T-helper 9 cell (primary cell): ENCODE measurements around the gene ZCCHC14.
"Not testable (repeated sequence)": the region's sequence is repeated elsewhere in the genome, so short reads cannot be mapped to it uniquely, and the experiment has no call there.

Experiments used
- DNase-seq: peaks from one replicate; pipeline ENCODE4 v3.0.0-alpha.2; 2020

ZCCHC14 gene

DNA sequence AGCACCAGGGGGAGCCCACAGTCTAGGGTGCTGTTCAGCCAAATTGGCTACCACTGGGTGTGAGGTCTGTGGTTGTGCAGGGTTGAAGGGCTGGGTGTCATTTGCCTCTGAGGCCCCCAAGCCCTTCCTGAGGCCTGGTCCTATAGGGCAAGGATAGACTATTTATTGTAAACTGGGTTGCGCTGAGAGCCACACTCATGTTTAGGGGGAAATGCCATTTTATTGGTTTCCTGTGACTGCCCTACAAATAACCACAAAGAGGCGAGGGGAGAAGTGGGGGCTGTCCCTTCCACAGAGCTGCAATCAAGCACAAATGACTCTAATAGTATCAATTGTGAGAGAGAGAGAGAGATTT, 3.6 kb upstream of the ZCCHC14 start:
- DNase-seq: no peak

DNA sequence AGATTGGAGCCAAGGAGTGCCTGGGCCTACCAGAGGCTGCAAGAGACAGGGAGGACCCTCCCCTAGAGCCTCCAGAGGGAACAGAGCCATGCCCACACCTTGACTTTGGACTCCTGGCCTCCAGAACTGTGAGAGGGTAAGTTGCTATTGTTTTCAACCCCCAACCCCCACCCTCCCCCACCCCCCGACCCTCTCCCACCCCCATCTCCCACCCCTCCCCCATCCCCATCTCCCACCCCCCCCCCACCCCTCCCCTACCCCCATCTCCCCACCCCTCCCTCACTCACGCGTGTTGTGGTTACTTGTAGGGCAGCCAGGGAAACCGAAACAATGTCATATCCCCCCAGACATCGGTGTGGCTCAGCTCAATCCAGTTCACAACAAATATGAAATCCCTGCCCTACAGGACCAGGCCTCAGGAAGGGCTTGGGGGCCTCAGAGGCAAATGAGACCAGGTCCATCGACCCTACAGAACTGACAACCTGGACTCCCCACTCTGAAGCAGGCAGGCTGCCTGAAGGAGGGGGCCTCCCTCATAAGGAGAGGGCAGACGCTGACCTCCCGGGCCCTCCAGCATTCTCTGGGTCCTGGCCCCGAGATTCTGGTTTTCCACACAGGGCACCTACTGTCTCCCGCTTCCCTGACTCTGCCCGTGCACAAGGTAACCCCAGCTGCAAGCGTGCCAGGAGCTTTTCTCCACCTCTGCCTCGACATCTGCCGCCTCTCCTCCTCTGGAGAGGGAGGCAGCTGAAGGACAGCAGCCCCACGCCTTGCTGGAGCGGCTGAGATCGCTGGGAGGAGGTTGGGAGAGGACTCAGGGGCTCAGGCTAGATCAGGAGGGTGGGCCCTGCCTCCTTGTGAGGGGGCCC, 3.0 kb upstream of the ZCCHC14 start:
- no peak for DNase-seq

DNA sequence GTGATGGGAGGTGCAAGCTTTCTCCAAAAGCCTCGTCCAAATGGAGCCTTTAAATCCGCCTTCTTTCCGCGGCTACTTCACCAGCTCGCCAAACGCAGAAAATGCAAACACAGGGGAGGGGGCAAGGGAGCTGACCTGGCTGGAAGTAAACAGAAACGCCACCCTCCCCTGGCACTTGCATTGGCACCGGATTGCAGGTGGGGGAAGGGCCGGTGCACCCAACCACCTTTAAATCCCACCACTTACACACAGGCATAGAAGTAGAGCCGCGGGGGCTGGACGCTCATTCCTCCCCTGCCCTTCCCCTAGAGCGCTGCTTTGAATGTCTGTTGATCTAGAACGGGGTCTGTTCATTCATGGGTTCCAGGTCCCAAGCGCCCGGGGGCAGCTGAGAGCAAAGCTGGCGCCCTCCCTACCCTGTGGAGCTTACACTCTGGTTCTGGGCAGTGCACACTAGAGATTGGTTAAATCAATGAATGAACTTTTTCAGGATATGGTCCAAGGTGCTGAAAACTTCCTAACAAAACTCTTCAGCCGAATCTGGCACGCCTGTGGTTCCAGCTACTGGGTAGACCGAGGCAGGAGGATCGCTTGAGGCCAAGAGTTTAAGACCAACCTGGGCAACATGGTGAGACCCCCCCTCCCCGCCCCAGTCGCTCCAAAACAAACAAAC, 920 bp upstream of the ZCCHC14 start:
- no peak for DNase-seq

DNA sequence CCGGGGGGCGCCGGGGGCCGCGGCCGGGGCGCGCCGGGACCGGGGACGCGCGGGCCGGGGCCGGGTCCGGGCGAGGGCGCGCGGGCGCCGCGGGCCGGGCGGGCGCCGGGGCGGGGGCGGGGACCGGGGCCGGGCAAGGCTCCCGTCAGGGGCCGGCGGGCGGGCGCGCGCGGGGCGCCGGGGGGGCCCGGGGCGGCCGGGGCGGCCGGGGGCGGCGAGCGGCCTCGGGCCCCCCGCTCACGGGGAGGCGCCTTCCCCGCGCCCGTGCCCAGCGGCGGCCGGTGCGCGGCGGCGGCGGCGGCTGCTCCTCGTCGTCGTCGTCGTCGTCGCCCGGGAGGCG, 563 bp downstream of the ZCCHC14 start:
- DNase-seq: no peak

GRCh38 chr16:87491522-87492290, 1.1 kb downstream of the ZCCHC14 start:
- DNase-seq: peak; percentile 23

- peak; percentile 48 for DNase-seq
These were observed 1.9 kb downstream of the ZCCHC14 start for GRCh38 chr16:87490799-87491521.

DNA sequence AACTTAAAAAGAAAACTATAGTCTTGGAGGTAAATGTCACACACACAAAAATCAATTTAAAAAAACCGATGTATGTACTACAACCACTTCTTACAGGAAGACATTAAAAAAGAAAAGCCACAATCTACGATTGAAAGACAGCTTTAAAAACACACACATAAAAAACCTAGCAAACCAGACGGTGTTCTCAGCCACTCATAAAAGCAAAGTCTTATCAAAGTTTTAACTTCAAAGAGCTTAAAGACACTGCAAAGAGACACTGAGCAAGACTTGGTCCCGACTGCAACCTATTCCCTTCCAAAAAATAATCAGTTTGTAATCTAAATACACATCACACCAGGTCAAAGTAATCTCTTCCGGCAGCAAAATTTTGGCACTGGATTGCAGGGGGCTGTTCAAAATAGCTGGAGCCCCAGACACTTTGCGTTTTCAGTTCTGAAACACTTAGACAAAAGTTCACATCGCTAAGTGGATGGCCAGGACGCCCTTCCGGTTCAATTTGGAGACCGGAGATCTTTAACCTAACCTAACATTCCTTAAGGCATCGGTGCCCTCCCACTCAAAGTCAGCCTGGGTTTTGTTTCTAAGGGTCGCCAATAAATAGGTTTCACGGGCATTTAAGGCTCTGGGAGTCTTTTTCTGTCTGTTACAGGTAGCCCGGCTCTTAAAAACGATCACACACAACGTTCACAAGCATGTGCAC, 2.6 kb downstream of the ZCCHC14 start:
- no peak for DNase-seq

DNA sequence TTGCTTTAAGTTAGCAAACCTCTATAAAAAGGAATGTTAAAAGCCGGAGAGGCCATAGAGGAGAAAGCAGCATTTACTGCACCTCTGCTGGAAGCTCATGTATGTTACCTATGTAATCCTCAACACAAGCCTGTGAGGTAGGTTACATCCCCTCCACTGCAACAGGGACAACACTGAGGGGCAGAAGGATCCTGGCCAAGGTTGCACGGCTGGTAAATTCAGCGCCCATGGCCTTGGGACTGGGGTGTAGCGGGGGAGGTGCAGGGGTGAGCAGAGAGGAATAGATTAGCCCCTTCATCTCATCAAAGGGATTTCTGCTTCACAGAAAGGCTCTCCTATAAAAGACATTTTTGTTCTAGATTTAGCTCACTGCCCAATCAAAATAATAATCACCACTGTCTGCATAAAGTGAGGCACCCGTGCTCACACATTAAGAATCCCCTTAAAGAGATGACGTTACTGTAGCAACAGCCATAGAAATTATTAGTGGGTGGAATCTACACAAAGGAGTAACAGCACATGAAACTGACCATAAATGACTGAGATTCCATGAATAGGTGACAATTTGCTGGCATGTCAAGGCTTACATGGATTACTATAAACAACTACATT, 3.3 kb downstream of the ZCCHC14 start:
- no peak for DNase-seq

DNA sequence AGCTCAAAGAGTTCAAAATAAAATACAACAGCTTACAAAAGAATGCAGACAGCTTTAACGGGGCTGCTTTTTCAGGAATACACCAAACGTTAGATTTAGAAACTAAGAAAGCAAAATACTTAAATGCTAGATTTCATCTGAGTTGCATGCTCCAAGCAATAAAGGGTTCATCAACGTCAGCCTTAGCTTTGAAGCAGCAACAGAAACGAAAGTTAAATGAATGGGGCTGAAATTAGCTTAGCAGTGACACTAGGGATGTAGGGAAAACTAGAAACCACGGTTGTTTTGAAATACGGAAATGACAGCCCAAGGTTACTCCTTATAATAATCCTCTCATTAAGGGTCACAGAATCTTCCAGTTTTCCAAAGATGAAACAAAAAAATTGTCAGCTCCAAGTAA, 3.9 kb downstream of the ZCCHC14 start:
- not testable (repeated sequence) for DNase-seq

DNA sequence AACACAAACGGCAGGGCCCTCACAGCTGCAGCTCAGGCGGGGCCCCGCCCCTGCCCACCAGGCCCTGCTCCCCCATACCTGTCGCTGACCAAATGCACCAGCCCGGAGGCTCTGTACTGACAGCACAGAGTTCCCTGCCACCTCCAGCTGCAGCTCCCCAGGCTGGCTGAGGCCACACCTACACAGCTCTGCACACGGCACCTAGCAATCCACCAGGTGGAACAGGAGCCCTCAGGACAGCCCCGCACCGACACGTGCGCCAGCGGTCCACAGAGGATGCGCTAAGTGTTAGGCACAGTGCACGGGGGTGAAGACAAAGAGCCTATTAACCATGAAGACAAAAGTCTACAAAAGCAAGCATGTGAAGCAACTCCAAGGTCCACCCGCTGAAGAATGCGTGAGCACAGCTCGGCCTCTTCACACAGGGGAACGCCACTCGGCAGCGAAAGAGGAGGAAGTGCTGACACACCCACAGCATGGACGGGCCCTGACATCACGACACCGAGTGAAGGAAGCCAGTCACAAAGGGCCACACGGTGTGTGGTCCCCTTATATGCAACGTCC, 5.4 kb downstream of the ZCCHC14 start:
- DNase-seq: peak; percentile 13

DNA sequence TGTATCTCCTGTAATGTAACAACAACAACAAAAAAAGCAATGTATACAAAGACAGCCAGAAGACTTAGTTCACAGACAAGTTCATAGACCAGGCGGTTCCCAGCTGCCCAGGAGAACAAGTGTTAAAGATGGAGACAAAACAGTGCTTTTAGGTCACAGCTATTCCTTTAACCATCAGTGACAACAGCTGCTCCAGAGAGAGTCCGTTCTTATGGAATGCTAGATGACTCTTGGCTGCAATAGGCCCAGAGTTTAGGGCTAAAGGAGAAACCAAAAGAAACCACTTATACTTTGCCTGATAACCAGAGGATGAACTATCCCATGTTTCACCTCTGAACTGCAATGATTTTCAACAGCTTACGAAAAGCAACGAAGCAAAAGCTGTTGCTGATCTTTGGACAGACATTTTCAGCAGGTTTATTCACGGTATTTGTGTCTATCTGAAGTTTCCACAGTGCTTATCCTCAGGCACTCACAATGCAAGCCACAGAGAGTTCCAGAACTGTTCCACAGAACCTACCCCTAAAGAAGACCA, 6.0 kb downstream of the ZCCHC14 start:
- DNase-seq: no peak

GRCh38 chr16:87486282-87486681, 6.5 kb downstream of the ZCCHC14 start:
- no peak for DNase-seq

DNA sequence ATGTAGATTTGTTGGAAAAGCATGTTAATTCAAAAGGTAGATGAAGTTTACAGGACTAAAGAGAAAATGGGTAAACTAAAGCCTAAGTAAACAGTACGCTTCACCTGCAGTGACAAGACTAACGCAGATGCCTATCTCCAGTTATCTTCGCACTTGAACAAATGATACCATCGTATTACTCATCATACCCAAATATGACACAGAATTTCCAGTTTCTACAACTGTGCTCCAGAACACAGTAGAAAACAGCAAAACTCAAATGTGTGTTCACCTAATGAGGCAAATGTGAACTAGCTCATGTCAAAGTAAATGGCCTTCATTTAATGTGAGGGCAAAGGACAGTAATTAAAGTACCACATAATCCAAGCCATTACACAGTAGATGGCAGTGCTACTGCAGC, 7.0 kb downstream of the ZCCHC14 start:
- not testable (repeated sequence) for DNase-seq

DNA sequence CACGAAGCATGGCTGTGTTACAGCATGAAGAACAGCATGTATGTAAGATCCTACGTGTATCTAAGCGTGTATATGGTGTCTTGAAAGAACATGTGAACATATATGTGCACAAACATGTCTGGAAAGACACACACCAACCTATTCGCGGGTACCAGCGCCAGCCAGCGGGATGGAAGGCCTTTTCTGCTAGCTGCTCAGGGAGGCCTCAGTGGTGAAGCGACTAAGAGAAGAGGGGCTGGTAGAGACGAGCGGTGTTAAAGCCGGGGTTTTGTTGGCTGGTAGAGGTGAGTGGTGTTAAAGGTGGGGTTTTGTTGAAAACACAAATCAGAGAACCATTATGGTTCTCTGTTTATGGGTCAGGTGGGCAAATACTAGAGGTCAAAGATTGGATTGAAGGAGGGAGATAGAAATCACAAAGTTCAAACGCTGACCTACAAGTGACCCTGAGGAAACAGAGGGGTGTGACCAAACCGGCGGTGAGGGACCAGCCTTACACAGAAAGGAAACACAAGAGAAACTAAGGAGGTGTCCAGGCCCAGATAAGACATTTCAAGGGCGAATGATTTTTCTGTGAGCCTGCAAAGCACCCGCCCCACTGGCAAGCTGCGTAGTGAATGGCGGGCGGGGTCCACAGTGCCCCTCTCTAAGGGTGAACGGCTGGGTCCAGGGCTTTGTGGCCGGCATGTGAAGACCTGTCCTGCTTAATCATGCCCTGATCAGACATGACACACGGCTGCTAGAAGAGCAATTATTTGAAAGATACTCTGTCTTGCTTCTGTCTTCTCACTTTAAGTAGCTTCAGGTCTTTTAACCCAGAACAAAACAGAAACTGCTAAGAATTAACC, 8.1 kb downstream of the ZCCHC14 start:
- no peak for DNase-seq

- DNase-seq: no peak
These were observed 9.3 kb downstream of the ZCCHC14 start for GRCh38 chr16:87483481-87483880.

- DNase-seq: not testable (repeated sequence)
These were observed 10.2 kb downstream of the ZCCHC14 start for GRCh38 chr16:87482670-87483069.

DNA sequence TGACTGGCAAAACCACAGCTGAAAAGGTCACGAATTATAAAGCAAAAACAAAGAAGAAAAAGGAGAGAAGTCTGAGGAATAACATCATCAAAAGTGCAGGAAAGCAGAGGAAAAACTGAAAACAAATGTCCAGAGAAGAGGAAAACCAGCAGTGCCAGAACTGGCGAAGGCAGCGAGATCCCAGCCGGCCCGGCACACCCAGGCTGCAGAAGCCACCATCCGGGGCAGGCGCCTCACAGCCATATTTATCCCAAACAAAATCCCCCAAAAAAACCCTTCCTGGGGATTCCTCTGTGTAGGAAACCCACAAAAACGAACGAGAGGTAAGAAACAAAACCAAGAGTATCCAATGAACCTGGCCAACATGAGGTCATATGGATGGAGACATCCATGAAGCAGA, 10.6 kb downstream of the ZCCHC14 start:
- no peak for DNase-seq

DNA sequence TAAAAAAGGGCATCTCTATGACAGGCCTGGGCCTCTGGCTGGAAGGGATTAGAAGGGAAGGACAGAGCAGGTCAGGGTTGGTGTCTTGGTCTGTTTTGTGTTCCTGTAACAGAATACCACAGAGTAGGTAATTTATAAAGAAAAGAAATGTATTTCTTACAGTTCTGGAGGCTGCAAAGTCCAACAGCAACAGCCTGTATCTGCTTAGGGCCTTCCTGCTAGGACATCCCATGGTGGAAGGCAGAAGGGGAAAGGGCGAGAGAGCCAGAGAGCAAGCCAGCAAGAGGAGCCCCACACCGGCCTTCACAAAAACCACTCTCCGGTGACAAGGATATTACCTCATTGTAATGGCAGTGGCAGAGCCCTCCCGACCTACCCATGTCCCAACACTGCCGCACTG, 11.1 kb downstream of the ZCCHC14 start:
- DNase-seq: not testable (repeated sequence)

DNA sequence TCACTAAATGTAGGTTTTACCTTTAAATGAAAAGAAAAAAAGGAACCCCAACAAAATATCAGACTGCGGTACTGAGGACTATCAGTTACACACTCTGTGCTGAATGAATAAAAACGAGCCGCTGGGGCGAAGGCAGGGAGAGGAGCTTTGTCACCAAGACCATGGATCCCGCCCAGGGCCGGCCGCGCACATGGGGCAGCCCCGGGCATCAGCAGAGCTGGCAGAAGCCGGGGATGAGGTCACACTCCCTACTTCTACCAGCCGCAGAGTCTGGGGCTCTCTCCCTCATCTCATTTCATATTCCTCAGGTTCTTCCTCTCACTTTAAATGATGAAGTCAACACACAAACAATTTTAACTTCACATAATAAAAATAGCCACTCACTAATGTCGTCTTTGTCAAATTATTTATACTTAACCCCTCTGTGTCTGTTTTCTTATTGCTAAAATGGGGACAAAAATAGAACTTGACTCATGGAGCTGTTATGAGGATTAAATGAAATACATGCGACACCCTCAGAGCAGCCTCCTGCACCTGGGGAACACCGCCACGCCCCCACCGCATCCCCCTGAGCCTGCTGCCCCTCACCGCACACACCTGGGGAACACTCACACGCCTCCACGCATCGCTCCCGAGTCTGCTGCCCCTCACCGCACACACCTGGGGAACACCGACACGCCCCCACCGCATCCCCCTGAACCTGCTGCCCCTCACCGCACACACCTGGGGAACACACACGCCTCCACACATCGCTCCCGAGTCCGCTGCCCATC, 15.4 kb downstream of the ZCCHC14 start:
- DNase-seq: not testable (repeated sequence)
